Upper lobe of left lung (tissue), 4 donors: ENCODE results near the gene CYP19A1.

ENCODE experiments used
- EP300 ChIP-seq, 4 donors: sonication (generic); formaldehyde crosslinking; IDR thresholded peaks; one replicate each; pipeline ENCODE4 v1.5.1; 2017; ENCODE audit warnings: antibody characterized with exemption in 4 of 4, control low read depth in 2 of 4
- POLR2A ChIP-seq, 4 donors: fragments of 450-650 bp; IDR thresholded peaks; one replicate each; pipeline ENCODE4 v1.5.1; 2016 to 2017; ENCODE audit warnings: antibody characterized with exemption in 4 of 4, mild to moderate bottlenecking in 2 of 4

- TF ChIP-seq EP300 (IDR thresholded peaks at IDR 0.05) (no peak), POLR2A (IDR thresholded peaks at IDR 0.05) (no peak)
These were observed 37.7 kb upstream of the CYP19A1 start for GRCh38 chr15:51375966-51376640.
